ENCODE measurements around the gene CFAP97. TPM values are rescaled to one million over a fixed set of nuclear protein-coding genes. Genes with fewer than 3 reads are reported as not detected.

Gene CFAP97
- total and polyA plus RNA-seq, 2 donors (not counting 1 experiment from before 2014, with no cell fraction given) = 11.3 to 32.0 TPM

GRCh38 chr4:185246453-185246852, 42.7 kb upstream of the CFAP97 start:
- Histone ChIP-seq H3K4me3 (ENCODE audit: control extremely low read depth in 1 of 5, extremely low read depth in 1 of 5, insufficient read depth in 1 of 5, low read depth in 2 of 5, low read length in 4 of 5) (no peak overlapping the region), H3K9me3 (ENCODE audit: control extremely low read depth in 1 of 3, control insufficient read depth in 2 of 3, insufficient read depth in 1 of 3, low read length in 2 of 3) (no peaks in the 10 kb centered on the region), H3K4me1 (ENCODE audit: control insufficient read depth in 2 of 2, insufficient read depth in 2 of 2, low read length in 2 of 2) (peaks cover 0 to 5% of the 10 kb centered on the region in 2 donors), H3K36me3 (replicated peaks in 1 of 2; ENCODE audit: control extremely low read depth in 1 of 2, control insufficient read depth in 1 of 2, extremely low read depth in 1 of 2, insufficient read depth in 2 of 2, low read length in 1 of 2) (no peaks in the 10 kb centered on the region), H2AFZ (ENCODE audit: insufficient read depth, low read depth, low read length, poor library complexity, severe bottlenecking) (no peak overlapping the region), H4K20me1 (ENCODE audit: control insufficient read depth, insufficient read depth, low read length, poor library complexity, severe bottlenecking) (peaks cover 30% of the 10 kb centered on the region), H3K4me2 (replicated peaks; ENCODE audit: low read depth, low read length, poor library complexity, severe bottlenecking) (no peak overlapping the region), H3K9ac (ENCODE audit: low read length) (no peak overlapping the region), H3K79me2 (ENCODE audit: control insufficient read depth, insufficient read depth, low read length) (peaks cover 90% of the 10 kb centered on the region), H3K27ac (ENCODE audit: low read length in 2 of 2) (no peak overlapping the region), H3K27me3 (replicated peaks in 1 of 4; ENCODE audit: control extremely low read depth in 1 of 4, control insufficient read depth in 3 of 4, insufficient read depth in 4 of 4, low read length in 3 of 4) (no peaks in the 10 kb centered on the region)
- no peak overlapping the region for H3K4me3 Mint-ChIP-seq
- no peaks in the 10 kb centered on the region for H3K27me3 Mint-ChIP-seq
- peaks cover 42% of the 10 kb centered on the region for H3K4me1 Mint-ChIP-seq
- CTCF ChIA-PET = no interaction called here
- no peak overlapping the region for H3K27ac Mint-ChIP-seq
- DNase-seq (no peak), ATAC-seq (ENCODE audit: low read depth) (no peak)
- POLR2A ChIA-PET = no interaction called here
- TF ChIP-seq CTCF (IDR thresholded peaks at IDR 0.05) (no peak), EZH2 (IDR thresholded peaks at IDR 0.05; ENCODE audit: borderline replicate concordance, insufficient read depth, low read depth, low read length, poor library complexity, severe bottlenecking) (no peak)
- no peaks in the 10 kb centered on the region for H3K9me3 Mint-ChIP-seq (ENCODE audit: insufficient read depth)
- intact Hi-C loops (cut with micrococcal nuclease) = loop anchor here (5.0 kb wide), 1 partner anchor 34 kb away; no protein-coding TSS in a partner anchor
- no CpG with 5 or more reads among the region's 1 CpG for WGBS (ENCODE audit: insufficient coverage)

GRCh38 chr4:185244763-185245162, 41.0 kb upstream of the CFAP97 start:
- H4K20me1 ChIP-seq (ENCODE audit: control insufficient read depth, insufficient read depth, low read length, poor library complexity, severe bottlenecking) = peaks cover 30% of the 10 kb centered on the region
- H3K27ac Mint-ChIP-seq = no peak overlapping the region
- no peak for TF ChIP-seq EZH2 (IDR thresholded peaks at IDR 0.05; ENCODE audit: borderline replicate concordance, insufficient read depth, low read depth, low read length, poor library complexity, severe bottlenecking)
- no peak for TF ChIP-seq CTCF (IDR thresholded peaks at IDR 0.05)
- H3K4me1 Mint-ChIP-seq = peaks cover 35% of the 10 kb centered on the region
- POLR2A ChIA-PET = no interaction called here
- H3K4me3 Mint-ChIP-seq = no peak overlapping the region
- no peak overlapping the region for H3K4me2 ChIP-seq (replicated peaks; ENCODE audit: low read depth, low read length, poor library complexity, severe bottlenecking)
- H3K27ac ChIP-seq (ENCODE audit: low read length in 2 of 2) = no peak overlapping the region
- H3K27me3 Mint-ChIP-seq = no peaks in the 10 kb centered on the region
- H3K9me3 Mint-ChIP-seq (ENCODE audit: insufficient read depth) = no peaks in the 10 kb centered on the region
- H3K36me3 ChIP-seq (replicated peaks in 1 of 2; ENCODE audit: control extremely low read depth in 1 of 2, control insufficient read depth in 1 of 2, extremely low read depth in 1 of 2, insufficient read depth in 2 of 2, low read length in 1 of 2) = no peaks in the 10 kb centered on the region
- WGBS (ENCODE audit: insufficient coverage) = 100% methylated on average over 1 of the region's 4 CpGs
- H3K4me1 ChIP-seq (ENCODE audit: control insufficient read depth in 2 of 2, insufficient read depth in 2 of 2, low read length in 2 of 2) = peaks cover 0 to 5% of the 10 kb centered on the region in 2 donors
- intact Hi-C loops (cut with micrococcal nuclease) = loop anchor here (5.0 kb wide), 1 partner anchor 32 kb away; no protein-coding TSS in a partner anchor
- H3K9me3 ChIP-seq (ENCODE audit: control extremely low read depth in 1 of 3, control insufficient read depth in 2 of 3, insufficient read depth in 1 of 3, low read length in 2 of 3) = no peaks in the 10 kb centered on the region
- no peak overlapping the region for H2AFZ ChIP-seq (ENCODE audit: insufficient read depth, low read depth, low read length, poor library complexity, severe bottlenecking)
- H3K79me2 ChIP-seq (ENCODE audit: control insufficient read depth, insufficient read depth, low read length) = peaks cover 77% of the 10 kb centered on the region
- H3K4me3 ChIP-seq (ENCODE audit: control extremely low read depth in 1 of 5, extremely low read depth in 1 of 5, insufficient read depth in 1 of 5, low read depth in 2 of 5, low read length in 4 of 5) = no peak overlapping the region
- H3K27me3 ChIP-seq (replicated peaks in 1 of 4; ENCODE audit: control extremely low read depth in 1 of 4, control insufficient read depth in 3 of 4, insufficient read depth in 4 of 4, low read length in 3 of 4) = no peaks in the 10 kb centered on the region
- CTCF ChIA-PET = no interaction called here
- ATAC-seq (ENCODE audit: low read depth) (no peak), DNase-seq (no peak)
- no peak overlapping the region for H3K9ac ChIP-seq (ENCODE audit: low read length)
